MM.1S (cell line): ENCODE data around the gene COL6A1.

Experiments
- CTCF ChIP-seq: fragments of 300-600 bp; sonication (generic); IDR thresholded peaks from 2 replicates; pipeline ENCODE4 v1.5.1; 2016; ENCODE audit warnings: antibody characterized with exemption, low read length, mixed read lengths
- EZH2 ChIP-seq: fragments of 300-600 bp; sonication (generic); optimal IDR thresholded peaks from 2 replicates; pipeline ENCODE3; 2017; ENCODE audit warnings: low read depth, mild to moderate bottlenecking, antibody characterized with exemption, low read length, mixed read lengths
- EZH2phosphoT487 ChIP-seq: fragments of 300-600 bp; sonication (generic); IDR thresholded peaks from 2 replicates; pipeline ENCODE4 v1.6.1; 2018; ENCODE audit warnings: antibody characterized with exemption, low read length

DNA sequence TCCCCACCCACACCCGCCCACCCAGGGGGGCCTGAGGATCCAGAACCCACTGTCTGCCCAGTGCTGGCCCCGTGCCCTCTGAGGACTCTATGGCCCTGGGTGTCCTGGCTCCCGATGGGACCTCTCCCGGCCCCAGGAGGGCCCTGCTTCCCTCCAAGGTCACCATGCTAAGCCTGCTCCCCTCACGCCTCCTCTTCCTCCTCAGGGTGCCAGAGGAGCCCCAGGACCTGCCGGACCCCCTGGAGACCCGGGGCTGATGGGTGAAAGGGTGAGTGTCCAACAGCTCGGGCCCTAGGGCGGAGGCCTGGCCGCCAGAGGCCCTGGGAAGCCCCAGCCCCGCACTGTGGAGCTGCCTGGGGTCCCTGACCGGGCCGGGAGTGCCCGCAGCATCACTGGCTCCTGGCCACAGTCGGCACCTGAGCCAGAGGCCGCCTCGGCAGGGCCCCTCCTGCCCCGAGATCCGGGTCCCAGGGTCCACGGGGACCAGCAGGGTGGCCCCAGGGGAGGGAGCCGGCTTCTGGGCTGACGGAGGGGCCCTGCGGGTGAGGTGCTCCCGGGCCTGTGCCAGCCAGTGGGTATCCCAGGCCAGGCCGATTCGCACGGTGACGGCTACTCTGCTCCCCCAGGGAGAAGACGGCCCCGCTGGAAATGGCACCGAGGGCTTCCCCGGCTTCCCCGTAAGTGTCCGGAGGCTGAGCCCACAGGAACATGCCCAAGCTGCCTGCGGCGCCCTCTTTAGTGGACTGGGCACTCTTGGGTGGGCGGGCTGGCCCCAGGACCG lies 16.1 kb downstream of the COL6A1 start:
- no peak for TF ChIP-seq CTCF
- no peak for TF ChIP-seq EZH2phosphoT487
- TF ChIP-seq EZH2, result no peak
